Measurements from ENCODE around the gene MLYCD.

Gene MLYCD

DNA sequence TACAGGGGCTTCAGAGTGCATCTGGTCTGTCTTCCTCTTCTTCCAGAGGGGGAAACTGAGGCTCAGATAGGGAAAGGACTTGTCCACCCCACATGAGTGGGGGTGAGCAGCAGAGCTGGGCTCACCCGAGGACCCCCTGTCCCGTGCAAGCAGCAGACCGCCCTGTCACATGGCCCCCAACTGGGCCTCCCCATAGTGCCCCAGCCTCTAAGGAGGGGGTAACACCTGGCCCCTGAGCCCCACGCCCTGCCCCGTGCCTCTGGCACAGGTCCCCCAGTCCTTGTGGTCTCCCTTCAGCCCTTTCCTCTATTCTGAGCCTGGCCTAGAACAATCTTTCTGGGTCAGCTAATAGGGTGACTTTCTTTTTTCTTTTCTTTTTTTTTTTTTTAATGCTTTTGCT lies 62.7 kb downstream of the MLYCD start:
- ATAC-seq (ENCODE audit: low read depth) (no peak), DNase-seq (ENCODE audit: low spot score) (no peak)
- H3K4me1 ChIP-seq (ENCODE audit: insufficient read depth, poor library complexity, severe bottlenecking): no peaks in the 10 kb centered on the region
- no peaks in the 10 kb centered on the region for H3K27me3 ChIP-seq (ENCODE audit: insufficient read depth, poor library complexity, severe bottlenecking)
- no peak overlapping the region for H3K4me3 ChIP-seq (ENCODE audit: severe bottlenecking)
- no peak overlapping the region for H3K27ac ChIP-seq (ENCODE audit: poor library complexity, severe bottlenecking)
- H3K9me3 ChIP-seq (ENCODE audit: severe bottlenecking): no peaks in the 10 kb centered on the region
- H3K36me3 ChIP-seq (ENCODE audit: low read depth): peaks cover 16% of the 10 kb centered on the region
- TF ChIP-seq, protein P1, sequence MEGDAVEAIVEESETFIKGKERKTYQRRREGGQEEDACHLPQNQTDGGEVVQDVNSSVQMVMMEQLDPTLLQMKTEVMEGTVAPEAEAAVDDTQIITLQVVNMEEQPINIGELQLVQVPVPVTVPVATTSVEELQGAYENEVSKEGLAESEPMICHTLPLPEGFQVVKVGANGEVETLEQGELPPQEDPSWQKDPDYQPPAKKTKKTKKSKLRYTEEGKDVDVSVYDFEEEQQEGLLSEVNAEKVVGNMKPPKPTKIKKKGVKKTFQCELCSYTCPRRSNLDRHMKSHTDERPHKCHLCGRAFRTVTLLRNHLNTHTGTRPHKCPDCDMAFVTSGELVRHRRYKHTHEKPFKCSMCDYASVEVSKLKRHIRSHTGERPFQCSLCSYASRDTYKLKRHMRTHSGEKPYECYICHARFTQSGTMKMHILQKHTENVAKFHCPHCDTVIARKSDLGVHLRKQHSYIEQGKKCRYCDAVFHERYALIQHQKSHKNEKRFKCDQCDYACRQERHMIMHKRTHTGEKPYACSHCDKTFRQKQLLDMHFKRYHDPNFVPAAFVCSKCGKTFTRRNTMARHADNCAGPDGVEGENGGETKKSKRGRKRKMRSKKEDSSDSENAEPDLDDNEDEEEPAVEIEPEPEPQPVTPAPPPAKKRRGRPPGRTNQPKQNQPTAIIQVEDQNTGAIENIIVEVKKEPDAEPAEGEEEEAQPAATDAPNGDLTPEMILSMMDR (IDR thresholded peaks at IDR 0.05; ENCODE audit: poor library complexity, severe bottlenecking): no peak

DNA sequence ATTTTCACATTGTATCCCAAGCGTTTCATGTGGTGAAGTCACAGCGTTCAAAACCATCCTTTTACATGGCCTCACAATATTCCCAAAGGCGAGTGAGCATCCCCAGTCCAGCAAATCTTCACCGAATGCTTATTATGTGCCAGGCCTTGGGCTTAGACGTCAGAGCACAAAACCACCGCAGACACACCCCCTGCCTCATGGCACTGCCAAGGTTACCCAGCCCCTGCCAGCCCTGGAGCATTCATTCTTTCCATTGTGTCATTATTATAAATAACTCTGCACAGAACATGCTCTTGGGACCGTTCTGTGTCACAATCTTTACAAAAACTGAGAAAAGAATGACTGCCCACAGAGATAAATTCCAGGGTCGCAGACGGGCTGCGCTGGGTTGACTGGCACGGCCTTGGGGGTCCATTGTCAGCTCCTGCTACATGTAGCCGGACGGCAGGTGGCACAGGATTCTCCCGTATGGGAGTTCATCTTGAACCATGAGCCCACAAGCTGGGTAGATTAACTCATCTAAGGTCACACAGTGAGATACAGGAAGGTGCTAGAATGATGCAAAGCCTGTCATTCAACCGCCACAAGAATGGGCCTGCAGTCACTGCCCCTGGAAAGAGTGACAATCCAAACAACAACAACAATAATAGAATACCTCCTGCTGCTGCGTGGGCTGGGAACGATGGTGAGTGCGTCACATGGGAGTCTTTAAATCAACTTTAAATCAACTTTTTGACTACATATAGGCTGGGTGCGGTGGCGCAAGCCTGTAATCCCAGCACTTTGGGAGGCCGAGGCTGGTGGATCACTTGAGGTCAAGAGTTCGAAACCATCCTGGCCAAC lies 64.6 kb downstream of the MLYCD start:
- Histone ChIP-seq H3K4me3 (ENCODE audit: severe bottlenecking) (no peak overlapping the region), H3K36me3 (ENCODE audit: low read depth) (peaks cover 16% of the 10 kb centered on the region), H3K27me3 (ENCODE audit: insufficient read depth, poor library complexity, severe bottlenecking) (no peaks in the 10 kb centered on the region), H3K9me3 (ENCODE audit: severe bottlenecking) (no peaks in the 10 kb centered on the region), H3K27ac (ENCODE audit: poor library complexity, severe bottlenecking) (no peak overlapping the region), H3K4me1 (ENCODE audit: insufficient read depth, poor library complexity, severe bottlenecking) (no peaks in the 10 kb centered on the region)
- TF ChIP-seq, protein P1 (IDR thresholded peaks at IDR 0.05; ENCODE audit: poor library complexity, severe bottlenecking): no peak
- DNase-seq (ENCODE audit: low spot score): no peak
- no peak for ATAC-seq (ENCODE audit: low read depth)

DNA sequence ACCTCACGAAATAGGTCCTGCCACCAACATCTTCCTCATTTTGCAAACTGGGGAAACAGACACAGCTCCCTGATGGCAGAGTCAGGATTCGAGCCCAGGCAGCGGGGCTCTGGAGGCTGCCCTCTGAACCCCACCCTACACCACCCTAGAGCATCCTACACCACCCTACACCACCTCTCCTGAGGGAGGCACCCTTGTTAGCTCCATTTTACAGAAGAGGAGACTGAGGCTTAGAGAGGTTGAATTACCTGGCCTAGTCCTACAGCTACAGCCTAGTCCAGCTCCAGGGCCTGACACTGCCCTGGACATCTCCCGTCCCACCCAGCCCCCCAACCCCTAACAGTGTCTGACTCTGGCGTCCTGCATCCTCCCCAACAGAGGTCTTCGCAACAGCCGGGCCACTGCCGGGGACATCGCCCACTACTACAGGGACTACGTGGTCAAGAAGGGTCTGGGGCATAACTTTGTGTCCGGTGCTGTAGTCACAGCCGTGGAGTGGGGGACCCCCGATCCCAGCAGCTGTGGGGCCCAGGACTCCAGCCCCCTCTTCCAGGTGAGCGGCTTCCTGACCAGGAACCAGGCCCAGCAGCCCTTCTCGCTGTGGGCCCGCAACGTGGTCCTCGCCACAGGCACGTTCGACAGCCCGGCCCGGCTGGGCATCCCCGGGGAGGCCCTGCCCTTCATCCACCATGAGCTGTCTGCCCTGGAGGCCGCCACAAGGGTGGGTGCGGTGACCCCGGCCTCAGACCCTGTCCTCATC lies 65.9 kb downstream of the MLYCD start:
- Histone ChIP-seq H3K36me3 (ENCODE audit: low read depth) (peaks cover 6% of the 10 kb centered on the region), H3K4me1 (ENCODE audit: insufficient read depth, poor library complexity, severe bottlenecking) (no peaks in the 10 kb centered on the region), H3K27me3 (ENCODE audit: insufficient read depth, poor library complexity, severe bottlenecking) (peaks cover 5% of the 10 kb centered on the region), H3K9me3 (ENCODE audit: severe bottlenecking) (no peaks in the 10 kb centered on the region), H3K27ac (ENCODE audit: poor library complexity, severe bottlenecking) (no peak overlapping the region), H3K4me3 (ENCODE audit: severe bottlenecking) (no peak overlapping the region)
- ATAC-seq (ENCODE audit: low read depth) (no peak), DNase-seq (ENCODE audit: low spot score) (no peak)
- TF ChIP-seq, protein P1 (IDR thresholded peaks at IDR 0.05; ENCODE audit: poor library complexity, severe bottlenecking): no peak

GRCh38 chr16:83965444-83966152 lies 66.7 kb downstream of the MLYCD start:
- H3K27me3 ChIP-seq (ENCODE audit: insufficient read depth, poor library complexity, severe bottlenecking): peaks cover 5% of the 10 kb centered on the region
- TF ChIP-seq, protein P1 (IDR thresholded peaks at IDR 0.05; ENCODE audit: poor library complexity, severe bottlenecking): no peak
- H3K36me3 ChIP-seq (ENCODE audit: low read depth): 0 out of 2 replicates have a peak, but pooled peaks cover 4% of the 10 kb centered on the region
- DNase-seq (ENCODE audit: low spot score): no peak
- H3K4me1 ChIP-seq (ENCODE audit: insufficient read depth, poor library complexity, severe bottlenecking): no peaks in the 10 kb centered on the region
- H3K4me3 ChIP-seq (ENCODE audit: severe bottlenecking): no peak overlapping the region
- no peak overlapping the region for H3K27ac ChIP-seq (ENCODE audit: poor library complexity, severe bottlenecking)
- H3K9me3 ChIP-seq (ENCODE audit: severe bottlenecking): no peaks in the 10 kb centered on the region
- ATAC-seq (ENCODE audit: low read depth): no peak

Data from RWPE2 (cell line).